ENCODE results near the gene CUX1.

Gene CUX1

GRCh38 chr7:101972627-101973026 is 155.2 kb downstream of the CUX1 start:
- TF ChIP-seq ZNF311 (tag by site-specific recombination; IDR thresholded peaks at IDR 0.05; ENCODE audit: borderline replicate concordance) (no peak), ZNF521 (tag by site-specific recombination; IDR thresholded peaks at IDR 0.05) (no peak), ZNF555 (tag by site-specific recombination; conservative IDR thresholded peaks at IDR 0.05) (no peak), ELK4 (IDR thresholded peaks at IDR 0.05; ENCODE audit: borderline replicate concordance, low read depth, low read length) (no peak)
- ChIA-PET POLR2A (no interaction called here), CTCF (interaction anchor here (0.7 kb wide), 1 partner anchor 418 kb away, joined by 3 read pairs; no protein-coding TSS in a partner anchor)
- H3K27ac ChIP-seq (ENCODE audit: extremely low read depth, low read depth, low read length): no peak overlapping the region
- H3K4me3 ChIP-seq (ENCODE audit: low read depth, low read length): no peak overlapping the region
- no peaks in the 10 kb centered on the region for H3K36me3 ChIP-seq (ENCODE audit: control insufficient read depth in 2 of 2, insufficient read depth in 1 of 2, low read length in 2 of 2)
- no peaks in the 10 kb centered on the region for H3K9me3 ChIP-seq (ENCODE audit: control insufficient read depth, insufficient read depth, low read depth, low read length)
- H3K4me1 ChIP-seq (ENCODE audit: control insufficient read depth, insufficient read depth, low read length): peaks cover 5% of the 10 kb centered on the region; the same call in 1 of the 2 replicates

- Histone ChIP-seq H3K9me3 (ENCODE audit: control insufficient read depth, insufficient read depth, low read depth, low read length) (no peaks in the 10 kb centered on the region), H3K4me1 (ENCODE audit: control insufficient read depth, insufficient read depth, low read length) (peaks cover 5% of the 10 kb centered on the region; the same call in 1 of the 2 replicates), H3K4me3 (ENCODE audit: low read depth, low read length) (no peak overlapping the region), H3K27ac (ENCODE audit: extremely low read depth, low read depth, low read length) (no peak overlapping the region), H3K36me3 (ENCODE audit: control insufficient read depth in 2 of 2, insufficient read depth in 1 of 2, low read length in 2 of 2) (no peaks in the 10 kb centered on the region)
- TF ChIP-seq ZNF658 (tag by site-specific recombination; IDR thresholded peaks at IDR 0.05): no peak
- no peak for TF ChIP-seq GLI2 (tag by site-specific recombination; IDR thresholded peaks at IDR 0.05; ENCODE audit: borderline replicate concordance, low read depth)
- TF ChIP-seq GLIS1 (tag by site-specific recombination; IDR thresholded peaks at IDR 0.05): no peak
- no peak for TF ChIP-seq ZNF433 (tag by site-specific recombination; IDR thresholded peaks at IDR 0.05; ENCODE audit: low read depth)
- TF ChIP-seq ZNF701 (tag by site-specific recombination; IDR thresholded peaks at IDR 0.05): no peak
- no peak for TF ChIP-seq KLF7 (tag by site-specific recombination; IDR thresholded peaks at IDR 0.05; ENCODE audit: borderline replicate concordance)
- TF ChIP-seq ZNF132 (tag by site-specific recombination; IDR thresholded peaks at IDR 0.05; ENCODE audit: borderline replicate concordance): no peak
- TF ChIP-seq ZNF16 (tag by site-specific recombination; IDR thresholded peaks at IDR 0.05; ENCODE audit: low read depth): no peak
- no peak for TF ChIP-seq ZNF138 (tag by site-specific recombination; IDR thresholded peaks at IDR 0.05; ENCODE audit: borderline replicate concordance)
- no peak for TF ChIP-seq ZNF513 (tag by site-specific recombination; IDR thresholded peaks at IDR 0.05)
- ChIA-PET CTCF (interaction anchor here (0.7 kb wide), 1 partner anchor 417 kb away, joined by 3 read pairs; no protein-coding TSS in a partner anchor), POLR2A (no interaction called here)
Observed at GRCh38 chr7:101973130-101973529, 155.7 kb downstream of the CUX1 start.

GRCh38 chr7:101974393-101974792 is 157.0 kb downstream of the CUX1 start:
- ChIA-PET POLR2A (no interaction called here), CTCF (no interaction called here)
- H3K4me1 ChIP-seq (ENCODE audit: control insufficient read depth, insufficient read depth, low read length): peaks cover 5% of the 10 kb centered on the region; the same call in 1 of the 2 replicates
- no peak overlapping the region for H3K27ac ChIP-seq (ENCODE audit: extremely low read depth, low read depth, low read length)
- no peaks in the 10 kb centered on the region for H3K36me3 ChIP-seq (ENCODE audit: control insufficient read depth in 2 of 2, insufficient read depth in 1 of 2, low read length in 2 of 2)
- no peaks in the 10 kb centered on the region for H3K9me3 ChIP-seq (ENCODE audit: control insufficient read depth, insufficient read depth, low read depth, low read length)
- H3K4me3 ChIP-seq (ENCODE audit: low read depth, low read length): no peak overlapping the region
- TF ChIP-seq YY2 (tag by site-specific recombination; IDR thresholded peaks at IDR 0.05): no peak
- TF ChIP-seq PRDM10 (tag by site-specific recombination; IDR thresholded peaks at IDR 0.05): no peak
- TF ChIP-seq ZNF239 (tag by site-specific recombination; IDR thresholded peaks at IDR 0.05): no peak
- TF ChIP-seq ZNF114 (tag by site-specific recombination; IDR thresholded peaks at IDR 0.05): no peak
- TF ChIP-seq ZNF23 (tag by site-specific recombination; IDR thresholded peaks at IDR 0.05; ENCODE audit: borderline replicate concordance): no peak
- TF ChIP-seq GFI1B (tag by site-specific recombination; IDR thresholded peaks at IDR 0.05): no peak
- no peak for TF ChIP-seq ZNF19 (tag by site-specific recombination; IDR thresholded peaks at IDR 0.05; ENCODE audit: low read depth)
- TF ChIP-seq ZBTB44 (tag by site-specific recombination; IDR thresholded peaks at IDR 0.05): no peak
- TF ChIP-seq ZNF514 (tag by site-specific recombination; IDR thresholded peaks at IDR 0.05): no peak
- TF ChIP-seq ZNF701 (tag by site-specific recombination; IDR thresholded peaks at IDR 0.05): no peak
- TF ChIP-seq ZNF513 (tag by site-specific recombination; IDR thresholded peaks at IDR 0.05): no peak
